ENCODE data around the gene ZNF556. TPM values are rescaled to one million over a fixed set of nuclear protein-coding genes. Genes with fewer than 3 reads are reported as not detected.

The ZNF556 gene
- 0.46 and 0.67 TPM in 2 replicates for polyA plus RNA-seq (2012; rRNA removed)
- 0.63 and 0.71 TPM in 2 replicates for polyA plus RNA-seq (2012; cell fraction: cytosol; rRNA removed)
- 0.87 and 1.0 TPM in 2 replicates for polyA plus RNA-seq (2012; cell fraction: nucleus; rRNA removed)

DNA sequence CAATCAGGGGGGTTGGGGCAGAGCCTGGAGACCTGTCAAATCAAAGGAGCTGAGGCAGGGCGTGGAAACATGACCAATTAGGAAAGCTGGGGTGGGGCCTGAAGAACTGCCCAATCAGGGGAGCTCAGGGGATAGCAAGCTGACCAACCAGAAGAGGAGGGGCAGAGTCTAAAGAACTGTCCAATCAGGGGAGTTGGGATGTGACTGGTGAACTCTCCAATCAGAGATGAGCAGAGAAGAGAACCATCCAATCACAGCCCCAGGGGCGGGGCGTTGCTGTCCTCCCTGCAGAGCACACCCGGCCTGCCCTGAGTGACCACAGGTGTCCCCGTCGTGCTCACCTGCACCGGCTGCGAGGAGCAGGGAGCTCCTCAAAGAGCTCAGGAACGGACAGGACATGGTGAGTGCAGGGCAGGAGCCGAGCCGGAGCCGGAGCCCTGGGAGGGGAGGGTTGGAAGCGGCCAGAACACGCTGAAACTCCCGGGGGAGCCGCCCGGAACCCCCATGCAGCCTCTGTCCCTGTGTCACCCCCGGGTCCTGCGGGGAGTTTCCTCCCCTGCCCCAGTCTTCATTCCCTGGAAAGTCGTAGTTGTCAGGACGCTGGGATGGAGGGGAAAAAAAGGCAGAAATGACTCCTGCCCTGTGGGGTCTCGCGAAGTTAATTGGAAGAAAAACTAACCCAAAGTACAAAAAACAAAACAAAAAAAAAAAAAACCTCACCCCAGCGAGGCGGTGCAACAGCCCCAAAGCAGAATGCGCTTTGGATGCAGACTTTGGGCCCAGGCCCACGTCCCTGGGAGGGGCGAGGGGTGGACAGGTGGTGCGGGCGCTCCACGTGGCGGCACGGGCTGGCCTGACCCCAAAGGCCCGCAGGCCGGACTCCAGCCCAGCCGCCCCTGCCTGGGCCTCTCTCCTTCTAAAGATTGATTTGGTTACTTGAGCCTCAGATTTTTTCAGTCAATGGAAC lies at the start of gene ZNF556:
Gene ZNF556, plus strand, starts transcription at position 311 of the 967 bp plus-strand sequence. Its CDS starts 87 bp downstream, at position 398.
- no peaks in the 10 kb centered on the region for H3K9me2 ChIP-seq
- 0 out of 2 replicates have a peak within 1 kb of the TSS, but pooled peaks have one; percentile 1 for H3K9ac ChIP-seq
- H4K20me1 ChIP-seq (ENCODE audit: insufficient read depth) = no peaks in the 10 kb centered on the region
- no peaks in the 10 kb centered on the region for H3K9me3 ChIP-seq
- ChIA-PET POLR2A (no interaction called here), CTCF (interaction anchor here (0.9 to 1.3 kb wide), 4 partner anchors 8 to 84 kb away, joined by 3 to 5 read pairs (median 4); no protein-coding TSS in a partner anchor)
- peak within 1 kb of the TSS; percentile 89 for H2AFZ ChIP-seq (ENCODE audit: low read depth)
- no peaks in the 10 kb centered on the region for H3K79me2 ChIP-seq (ENCODE audit: insufficient read depth)
- H3K4me1 ChIP-seq (ENCODE audit: control insufficient read depth in 1 of 2, insufficient read depth in 2 of 2, low read depth in 1 of 2, low read length in 1 of 2) = no peaks in the 10 kb centered on the region; a peak in 1 of 4 replicates
- peak; percentile 99 for DNase-seq
- peak within 1 kb of the TSS; percentile 66 to 73 for H3K4me3 ChIP-seq (ENCODE audit: low read depth in 2 of 2, low read length in 1 of 2)
- no peaks in the 10 kb centered on the region for H3K36me3 ChIP-seq (replicated peaks in 1 of 2; ENCODE audit: control insufficient read depth in 1 of 2, insufficient read depth in 2 of 2, low read length in 1 of 2)
- H3K27me3 ChIP-seq (ENCODE audit: insufficient read depth) = no peaks in the 10 kb centered on the region
- peak within 1 kb of the TSS; percentile 72 for H3K4me2 ChIP-seq
- no peaks in the 10 kb centered on the region for H3F3A ChIP-seq (replicated peaks; ENCODE audit: insufficient read depth)
- WGBS (ENCODE audit: low lambda C conversion rate) = 14% methylated on average over 20 of the region's 36 CpGs
- peak within 1 kb of the TSS in 1 of 2 experiments; percentile 48; a peak in 1 of 4 replicates for H3K27ac ChIP-seq (ENCODE audit: low read depth in 2 of 2, low read length in 1 of 2)
- TF ChIP-seq GABPA (IDR thresholded peaks at IDR 0.05; ENCODE audit: low read depth) (no peak), ZBTB33 (IDR thresholded peaks at IDR 0.05; ENCODE audit: borderline replicate concordance, low read depth) (no peak), RCOR1 (IDR thresholded peaks at IDR 0.05; ENCODE audit: low read length) (no peak), TAF1 (IDR thresholded peaks at IDR 0.05; ENCODE audit: borderline replicate concordance, low read depth, low read length) (peak; percentile 54), MEF2A (IDR thresholded peaks at IDR 0.05; ENCODE audit: borderline replicate concordance, low read depth) (no peak), RFX5 (IDR thresholded peaks at IDR 0.05; ENCODE audit: low read length) (peak; percentile 97), CHD2 (IDR thresholded peaks at IDR 0.05; ENCODE audit: low read length, partially characterized antibody) (peak; percentile 61), YY1 (IDR thresholded peaks at IDR 0.05; ENCODE audit: low read depth) (no peak), FOXJ3 (CRISPR knock-in tag; IDR thresholded peaks at IDR 0.05) (no peak), GATA2 (CRISPR knock-in tag; IDR thresholded peaks at IDR 0.05) (no peak), RAD21 (IDR thresholded peaks at IDR 0.05; ENCODE audit: low read length) (no peak), TEAD4 (IDR thresholded peaks at IDR 0.05; ENCODE audit: borderline replicate concordance, insufficient read depth) (no peak), NRF1 (IDR thresholded peaks at IDR 0.05; ENCODE audit: low read depth, low read length) (no peak), TCF12 (IDR thresholded peaks at IDR 0.05) (no peak), MAX (IDR thresholded peaks at IDR 0.05; ENCODE audit: low read depth) (peak; percentile 54), ELF1 (IDR thresholded peaks at IDR 0.05) (no peak), MXI1 (IDR thresholded peaks at IDR 0.05; ENCODE audit: low read depth, low read length) (peak; percentile 58; the same call in 1 of the 2 replicates), SMC3 (IDR thresholded peaks at IDR 0.05; ENCODE audit: low read depth, low read length) (no peak), JUND (IDR thresholded peaks at IDR 0.05) (no peak), FOXM1 (IDR thresholded peaks at IDR 0.05; ENCODE audit: low read depth) (no peak), RXRA (IDR thresholded peaks at IDR 0.05; ENCODE audit: borderline replicate concordance, low read depth) (no peak), FOSL2 (IDR thresholded peaks at IDR 0.05; ENCODE audit: borderline replicate concordance, low read depth) (no peak), EZH2phosphoT487 (IDR thresholded peaks at IDR 0.05; ENCODE audit: borderline replicate concordance, low read depth) (no peak)
- TF ChIP-seq, protein P1, sequence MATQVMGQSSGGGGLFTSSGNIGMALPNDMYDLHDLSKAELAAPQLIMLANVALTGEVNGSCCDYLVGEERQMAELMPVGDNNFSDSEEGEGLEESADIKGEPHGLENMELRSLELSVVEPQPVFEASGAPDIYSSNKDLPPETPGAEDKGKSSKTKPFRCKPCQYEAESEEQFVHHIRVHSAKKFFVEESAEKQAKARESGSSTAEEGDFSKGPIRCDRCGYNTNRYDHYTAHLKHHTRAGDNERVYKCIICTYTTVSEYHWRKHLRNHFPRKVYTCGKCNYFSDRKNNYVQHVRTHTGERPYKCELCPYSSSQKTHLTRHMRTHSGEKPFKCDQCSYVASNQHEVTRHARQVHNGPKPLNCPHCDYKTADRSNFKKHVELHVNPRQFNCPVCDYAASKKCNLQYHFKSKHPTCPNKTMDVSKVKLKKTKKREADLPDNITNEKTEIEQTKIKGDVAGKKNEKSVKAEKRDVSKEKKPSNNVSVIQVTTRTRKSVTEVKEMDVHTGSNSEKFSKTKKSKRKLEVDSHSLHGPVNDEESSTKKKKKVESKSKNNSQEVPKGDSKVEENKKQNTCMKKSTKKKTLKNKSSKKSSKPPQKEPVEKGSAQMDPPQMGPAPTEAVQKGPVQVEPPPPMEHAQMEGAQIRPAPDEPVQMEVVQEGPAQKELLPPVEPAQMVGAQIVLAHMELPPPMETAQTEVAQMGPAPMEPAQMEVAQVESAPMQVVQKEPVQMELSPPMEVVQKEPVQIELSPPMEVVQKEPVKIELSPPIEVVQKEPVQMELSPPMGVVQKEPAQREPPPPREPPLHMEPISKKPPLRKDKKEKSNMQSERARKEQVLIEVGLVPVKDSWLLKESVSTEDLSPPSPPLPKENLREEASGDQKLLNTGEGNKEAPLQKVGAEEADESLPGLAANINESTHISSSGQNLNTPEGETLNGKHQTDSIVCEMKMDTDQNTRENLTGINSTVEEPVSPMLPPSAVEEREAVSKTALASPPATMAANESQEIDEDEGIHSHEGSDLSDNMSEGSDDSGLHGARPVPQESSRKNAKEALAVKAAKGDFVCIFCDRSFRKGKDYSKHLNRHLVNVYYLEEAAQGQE (IDR thresholded peaks at IDR 0.05; ENCODE audit: low read depth, low read length) = no peak
- TF ChIP-seq, protein P2, sequence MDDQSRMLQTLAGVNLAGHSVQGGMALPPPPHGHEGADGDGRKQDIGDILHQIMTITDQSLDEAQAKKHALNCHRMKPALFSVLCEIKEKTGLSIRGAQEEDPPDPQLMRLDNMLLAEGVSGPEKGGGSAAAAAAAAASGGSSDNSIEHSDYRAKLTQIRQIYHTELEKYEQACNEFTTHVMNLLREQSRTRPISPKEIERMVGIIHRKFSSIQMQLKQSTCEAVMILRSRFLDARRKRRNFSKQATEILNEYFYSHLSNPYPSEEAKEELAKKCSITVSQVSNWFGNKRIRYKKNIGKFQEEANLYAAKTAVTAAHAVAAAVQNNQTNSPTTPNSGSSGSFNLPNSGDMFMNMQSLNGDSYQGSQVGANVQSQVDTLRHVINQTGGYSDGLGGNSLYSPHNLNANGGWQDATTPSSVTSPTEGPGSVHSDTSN (IDR thresholded peaks at IDR 0.05) = peak; percentile 92
- TF ChIP-seq, protein P3, sequence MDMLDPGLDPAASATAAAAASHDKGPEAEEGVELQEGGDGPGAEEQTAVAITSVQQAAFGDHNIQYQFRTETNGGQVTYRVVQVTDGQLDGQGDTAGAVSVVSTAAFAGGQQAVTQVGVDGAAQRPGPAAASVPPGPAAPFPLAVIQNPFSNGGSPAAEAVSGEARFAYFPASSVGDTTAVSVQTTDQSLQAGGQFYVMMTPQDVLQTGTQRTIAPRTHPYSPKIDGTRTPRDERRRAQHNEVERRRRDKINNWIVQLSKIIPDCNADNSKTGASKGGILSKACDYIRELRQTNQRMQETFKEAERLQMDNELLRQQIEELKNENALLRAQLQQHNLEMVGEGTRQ (IDR thresholded peaks at IDR 0.05; ENCODE audit: borderline replicate concordance, low read depth, low read length) = no peak

Data from SK-N-SH (cell line).